A673 (cell line): ENCODE results near the gene IFI35. TPM values are rescaled to one million over a fixed set of nuclear protein-coding genes. Genes with fewer than 3 reads are reported as not detected.

Source experiments
- BruUV-seq: library from RNA; stranded (reverse); fragments of 400-500 nt; replicated peaks from 2 replicates; lab custom pipeline; 2021; lab: Mats Ljungman, UMichigan
- CTCF ChIA-PET: fragments of 300-600 bp; sonication (Branson Sonifier 250); formaldehyde crosslinking; loops from one replicate; lab custom pipeline; 2022; ENCODE audit warnings: antibody characterized with exemption; lab: Charles Lee
- POLR2A ChIA-PET: fragments of 300-600 bp; sonication (Branson Sonifier 250); formaldehyde crosslinking; loops from one replicate; lab custom pipeline; 2022; ENCODE audit warnings: antibody characterized with exemption; ENCODE audit not compliant: low non-redundant PET; lab: Charles Lee
- DNase-seq: peaks from one replicate; pipeline ENCODE4 v3.0.0-alpha.2; 2015; ENCODE audit warnings: low spot score
- H3K27ac ChIP-seq: fragments of 200-600 bp; sonication (generic); 2 replicates; pipeline ENCODE4 v1.5.1; 2016; ENCODE audit warnings: mixed run types, low read depth, mild to moderate bottlenecking, mixed read lengths, antibody characterized with exemption, low read length; ENCODE audit not compliant: poor library complexity, severe bottlenecking
- H3K27me3 ChIP-seq: fragments of 200-600 bp; sonication (generic); replicated peaks from 2 replicates; pipeline ENCODE4 v1.6.1; 2017; ENCODE audit warnings: mixed run types, low read depth, mild to moderate bottlenecking, mixed read lengths, antibody characterized with exemption, low read length; ENCODE audit not compliant: insufficient read depth, poor library complexity
- H3K36me3 ChIP-seq: fragments of 200-600 bp; sonication (generic); 2 replicates; pipeline ENCODE4 v1.6.1; 2016; ENCODE audit warnings: mixed run types, mild to moderate bottlenecking, mixed read lengths, antibody characterized with exemption, low read length; ENCODE audit not compliant: insufficient read depth, poor library complexity, severe bottlenecking
- H3K4me1 ChIP-seq: fragments of 200-600 bp; sonication (generic); 2 replicates; pipeline ENCODE4 v1.6.1; 2017; ENCODE audit warnings: mixed run types, mild to moderate bottlenecking, mixed read lengths, antibody characterized with exemption, low read length; ENCODE audit not compliant: insufficient read depth, poor library complexity, severe bottlenecking
- H3K4me3 ChIP-seq: fragments of 200-600 bp; sonication (generic); 2 replicates; pipeline ENCODE4 v1.5.1; 2016; ENCODE audit warnings: low read depth, mixed run types, mild to moderate bottlenecking, mixed read lengths, low read length; ENCODE audit not compliant: poor library complexity, severe bottlenecking
- H3K9me3 ChIP-seq: fragments of 200-600 bp; sonication (generic); 2 replicates; pipeline ENCODE4 v1.6.1; 2016; ENCODE audit warnings: mixed run types, low read depth, mild to moderate bottlenecking, mixed read lengths, antibody characterized with exemption, low read length; ENCODE audit not compliant: poor library complexity, severe bottlenecking
- EZH2 ChIP-seq: fragments of 200-600 bp; sonication (generic); IDR thresholded peaks from 2 replicates; pipeline ENCODE4 v1.6.1; 2017; ENCODE audit warnings: borderline replicate concordance, low read depth, mild to moderate bottlenecking, mixed read lengths, antibody characterized with exemption, low read length; ENCODE audit not compliant: poor library complexity, severe bottlenecking
- intact Hi-C: fragments of 100-400 bp; cut with micrococcal nuclease; formaldehyde crosslinking; loops from one replicate; pipeline ENCODE4 v1.10.0; 2022; ENCODE audit not compliant: unreplicated experiment
- total RNA-seq: library from RNA; stranded (reverse); gene quantifications from 2 replicates; pipeline ENCODE4 v1.2.3, GENCODE V29; 2021
- TF ChIP-seq, protein P1 (sequence below): fragments of 300-800, 200-600 bp; sonication (generic); conservative IDR thresholded peaks from 2 replicates; pipeline ENCODE4 v1.5.1; 2017; ENCODE audit warnings: low read depth, mild to moderate bottlenecking, antibody characterized with exemption, low read length, moderate library complexity, mixed read lengths

Gene IFI35
- total RNA-seq, 1 experiment from 2014 or later = 4.9 TPM

DNA sequence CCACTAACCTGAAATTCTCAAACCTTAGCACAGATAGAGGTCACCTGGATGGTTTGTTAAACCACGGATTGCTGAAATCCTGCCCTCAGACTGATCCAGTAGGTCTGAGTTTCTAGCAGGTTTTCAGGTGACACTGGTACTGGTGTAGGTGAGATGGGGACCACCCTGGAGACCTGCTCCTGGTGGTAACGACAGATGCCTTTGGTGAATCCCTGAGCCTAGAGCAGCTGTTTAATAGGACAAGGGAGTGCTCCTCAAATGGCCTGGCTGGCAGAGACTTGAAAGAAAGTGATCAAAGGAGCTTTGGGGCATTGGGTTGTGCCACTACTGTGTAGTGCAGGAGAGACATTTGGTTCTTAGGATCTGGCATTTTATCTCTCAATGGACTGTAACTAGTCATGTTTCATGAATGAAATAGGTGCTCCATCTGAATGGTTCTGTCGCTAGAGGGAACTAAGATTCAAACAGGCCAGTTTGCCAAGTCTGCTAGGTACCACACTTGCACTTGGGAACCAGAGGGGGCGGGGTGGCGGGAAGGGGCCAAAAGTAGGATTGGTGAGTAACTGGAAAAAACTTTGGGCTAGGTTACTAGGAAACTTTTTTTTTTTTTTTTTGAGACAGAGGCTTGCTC, 2.9 kb upstream of the IFI35 start:
- no peak overlapping the region for H3K27ac ChIP-seq
- no peaks in the 10 kb centered on the region for H3K9me3 ChIP-seq
- intact Hi-C loops = no loop called here
- TF ChIP-seq EZH2 = no peak
- TF ChIP-seq, protein P1, sequence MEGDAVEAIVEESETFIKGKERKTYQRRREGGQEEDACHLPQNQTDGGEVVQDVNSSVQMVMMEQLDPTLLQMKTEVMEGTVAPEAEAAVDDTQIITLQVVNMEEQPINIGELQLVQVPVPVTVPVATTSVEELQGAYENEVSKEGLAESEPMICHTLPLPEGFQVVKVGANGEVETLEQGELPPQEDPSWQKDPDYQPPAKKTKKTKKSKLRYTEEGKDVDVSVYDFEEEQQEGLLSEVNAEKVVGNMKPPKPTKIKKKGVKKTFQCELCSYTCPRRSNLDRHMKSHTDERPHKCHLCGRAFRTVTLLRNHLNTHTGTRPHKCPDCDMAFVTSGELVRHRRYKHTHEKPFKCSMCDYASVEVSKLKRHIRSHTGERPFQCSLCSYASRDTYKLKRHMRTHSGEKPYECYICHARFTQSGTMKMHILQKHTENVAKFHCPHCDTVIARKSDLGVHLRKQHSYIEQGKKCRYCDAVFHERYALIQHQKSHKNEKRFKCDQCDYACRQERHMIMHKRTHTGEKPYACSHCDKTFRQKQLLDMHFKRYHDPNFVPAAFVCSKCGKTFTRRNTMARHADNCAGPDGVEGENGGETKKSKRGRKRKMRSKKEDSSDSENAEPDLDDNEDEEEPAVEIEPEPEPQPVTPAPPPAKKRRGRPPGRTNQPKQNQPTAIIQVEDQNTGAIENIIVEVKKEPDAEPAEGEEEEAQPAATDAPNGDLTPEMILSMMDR = no peak
- BruUV-seq = no TSS peak
- CTCF ChIA-PET = interaction anchor here (0.7 kb wide), 1 partner anchor 331 kb away, joined by 4 read pairs; no protein-coding TSS in a partner anchor
- peaks cover 33% of the 10 kb centered on the region for H3K36me3 ChIP-seq
- H3K27me3 ChIP-seq = no peaks in the 10 kb centered on the region
- POLR2A ChIA-PET = no interaction called here
- DNase-seq = no peak
- no peak overlapping the region for H3K4me3 ChIP-seq
- peaks cover 6% of the 10 kb centered on the region for H3K4me1 ChIP-seq

DNA sequence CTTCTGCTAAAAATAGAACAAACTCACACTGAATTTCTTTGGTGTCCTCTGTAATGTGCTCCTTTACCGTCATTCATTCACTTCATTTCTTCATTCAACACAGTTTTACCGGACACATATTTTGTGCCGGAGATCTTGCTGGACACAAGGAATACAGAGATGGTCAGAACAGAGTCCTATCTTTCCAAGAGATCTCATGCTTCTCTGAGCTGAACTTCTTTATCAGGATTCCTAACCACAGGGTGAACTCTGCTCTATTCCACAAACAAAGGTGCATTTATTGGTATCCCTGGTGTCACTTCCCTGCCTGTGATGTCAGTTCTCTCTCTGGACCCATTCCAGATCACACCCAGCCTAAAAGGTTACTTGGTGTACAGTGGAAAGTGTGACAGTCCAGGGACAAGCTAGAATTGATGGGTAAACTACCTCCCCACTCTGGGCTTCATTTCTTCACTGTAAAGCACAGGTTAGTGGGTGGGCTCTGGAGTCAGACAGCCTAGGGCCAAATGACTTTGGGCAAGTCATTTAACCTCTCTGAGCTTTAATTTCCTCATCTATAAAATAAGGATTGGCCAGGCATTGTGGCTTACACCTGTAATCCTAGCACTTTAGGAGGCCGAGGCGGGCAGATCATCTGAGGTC, 4.2 kb downstream of the IFI35 start:
- Histone ChIP-seq H3K36me3 (no peaks in the 10 kb centered on the region), H3K4me3 (no peak overlapping the region), H3K9me3 (no peaks in the 10 kb centered on the region), H3K27me3 (no peaks in the 10 kb centered on the region), H3K4me1 (no peaks in the 10 kb centered on the region), H3K27ac (no peak overlapping the region)
- intact Hi-C loops = no loop called here
- no peak for DNase-seq
- TF ChIP-seq, protein P1 = no peak
- BruUV-seq = no TSS peak
- POLR2A ChIA-PET = no interaction called here
- CTCF ChIA-PET = no interaction called here

DNA sequence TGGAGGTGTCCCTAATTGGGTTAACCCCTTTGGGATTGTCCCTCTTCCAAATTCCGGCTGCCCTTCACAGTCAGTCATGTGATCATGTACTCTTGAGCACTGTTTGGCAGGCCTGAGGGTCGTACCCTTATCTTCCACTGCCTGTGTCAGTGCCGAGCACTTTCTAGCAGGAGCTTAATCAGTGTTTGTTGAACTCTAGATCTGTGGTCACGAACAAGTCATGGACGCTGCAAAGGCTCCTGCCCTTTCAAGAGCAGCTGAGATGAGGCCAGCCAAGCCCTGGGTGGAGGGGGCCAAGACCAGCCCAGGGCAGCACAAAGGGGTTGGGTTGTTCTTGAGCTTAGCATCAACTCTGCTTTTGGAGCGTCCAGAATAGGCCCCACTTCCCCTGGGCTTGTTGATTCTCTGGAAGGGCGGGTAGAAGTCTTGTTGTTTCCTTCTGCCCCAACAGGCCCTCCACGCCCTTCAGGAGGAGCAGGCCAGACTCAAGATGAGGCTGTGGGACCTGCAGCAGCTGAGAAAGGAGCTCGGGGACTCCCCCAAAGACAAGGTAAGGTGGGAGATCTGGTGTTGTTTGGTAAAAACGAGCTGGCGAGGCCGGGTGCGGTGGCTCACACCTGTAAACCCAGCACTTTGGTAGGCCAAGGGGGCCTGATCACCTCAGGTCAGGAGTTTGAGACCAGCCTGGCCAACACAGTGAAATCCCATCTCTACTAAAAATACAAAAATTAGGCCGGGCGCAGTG, 5.3 kb downstream of the IFI35 start:
- no TSS peak for BruUV-seq
- H3K27ac ChIP-seq = no peak overlapping the region
- intact Hi-C loops = no loop called here
- no peaks in the 10 kb centered on the region for H3K4me1 ChIP-seq
- no peaks in the 10 kb centered on the region for H3K27me3 ChIP-seq
- no peaks in the 10 kb centered on the region for H3K9me3 ChIP-seq
- CTCF ChIA-PET = no interaction called here
- POLR2A ChIA-PET = no interaction called here
- H3K36me3 ChIP-seq = no peaks in the 10 kb centered on the region
- TF ChIP-seq, protein P1 = no peak
- TF ChIP-seq EZH2 = no peak
- H3K4me3 ChIP-seq = no peak overlapping the region
- no peak for DNase-seq
